CD4-positive, alpha-beta T cell treated with Interleukin-1 beta for 1 hour (primary cell): ENCODE data around the gene PAIP2.
A peak's percentile ranks its signal among the peaks of the same experiment; 100 is the strongest.
"Not testable (repeated sequence)": the region's sequence is repeated elsewhere in the genome, so short reads cannot be mapped to it uniquely, and the experiment has no call there.

Experiments
- DNase-seq, 2 donors: peaks; one replicate each; pipeline ENCODE4 v3.0.0-alpha.2; 2020 to 2022

Gene PAIP2

GRCh38 chr5:139315056-139315615 is 26.5 kb upstream of the PAIP2 start:
- no peak for DNase-seq

GRCh38 chr5:139335811-139336210 is 5.8 kb upstream of the PAIP2 start:
- DNase-seq: no peak

GRCh38 chr5:139340051-139340450 is 1.6 kb upstream of the PAIP2 start:
- DNase-seq: no peak

GRCh38 chr5:139341187-139341688 is 416 bp upstream of the PAIP2 start:
- DNase-seq: no peak

GRCh38 chr5:139342423-139342723 is 719 bp downstream of the PAIP2 start:
- DNase-seq: peak in 1 of 2 donors; percentile 89

- no peak for DNase-seq
Measured at GRCh38 chr5:139343476-139343875, 1.8 kb downstream of the PAIP2 start.

- no peak for DNase-seq
Measured at GRCh38 chr5:139344177-139344576, 2.5 kb downstream of the PAIP2 start.

GRCh38 chr5:139345442-139345841 is 3.8 kb downstream of the PAIP2 start:
- DNase-seq: not testable (repeated sequence)

- DNase-seq: not testable (repeated sequence)
Measured at GRCh38 chr5:139347863-139348262, 6.2 kb downstream of the PAIP2 start.

GRCh38 chr5:139354186-139354585 is 12.5 kb downstream of the PAIP2 start:
- DNase-seq: no peak

- DNase-seq: not testable (repeated sequence)
Measured at GRCh38 chr5:139355900-139356299, 14.2 kb downstream of the PAIP2 start.

- no peak for DNase-seq
Measured at GRCh38 chr5:139358064-139358463, 16.4 kb downstream of the PAIP2 start.

- DNase-seq: no peak
Measured at GRCh38 chr5:139360384-139360783, 18.7 kb downstream of the PAIP2 start.

- no peak for DNase-seq
Measured at GRCh38 chr5:139361835-139362429, 20.3 kb downstream of the PAIP2 start.

GRCh38 chr5:139363937-139364336 is 22.3 kb downstream of the PAIP2 start:
- no peak for DNase-seq

GRCh38 chr5:139364466-139364865 is 22.8 kb downstream of the PAIP2 start:
- no peak for DNase-seq

GRCh38 chr5:139368613-139369012 is 27.0 kb downstream of the PAIP2 start:
- no peak for DNase-seq

GRCh38 chr5:139369181-139369580 is 27.5 kb downstream of the PAIP2 start:
- DNase-seq: no peak

GRCh38 chr5:139371482-139372435 is 30.1 kb downstream of the PAIP2 start:
- DNase-seq: no peak

- DNase-seq: no peak
Measured at GRCh38 chr5:139374909-139375308, 33.3 kb downstream of the PAIP2 start.

GRCh38 chr5:139376364-139376763 is 34.7 kb downstream of the PAIP2 start:
- no peak for DNase-seq

GRCh38 chr5:139377226-139377625 is 35.6 kb downstream of the PAIP2 start:
- DNase-seq: no peak

GRCh38 chr5:139378101-139378825 is 36.6 kb downstream of the PAIP2 start:
- DNase-seq: no peak
